HCT116 (cell line): Measurements from ENCODE around the gene TLCD5. TPM values are rescaled to one million over a fixed set of nuclear protein-coding genes. Genes with fewer than 3 reads are reported as not detected.

Experiments used
- ATAC-seq: fragments of 200-7000 bp; cut with Tn5 transposase; 2 replicates; pipeline ENCODE4 v1.9.1; 2020; ENCODE audit warnings: mild to moderate bottlenecking, moderate library complexity
- BruUV-seq: library from RNA; stranded (reverse); fragments of 400-500 nt; replicated peaks from 2 replicates; lab custom pipeline; 2021; lab: Mats Ljungman, UMichigan
- CTCF ChIA-PET: fragments of 300-600 bp; sonication (Branson Sonifier 250); formaldehyde crosslinking; loops from one replicate; lab custom pipeline; 2021; ENCODE audit warnings: antibody characterized with exemption; lab: Charles Lee
- POLR2A ChIA-PET: fragments of 300-600, 350-600 bp; sonication (Branson Sonifier 250); formaldehyde crosslinking; loops from one replicate; lab custom pipeline; 2021; ENCODE audit warnings: antibody characterized with exemption; lab: Charles Lee
- RAD21 ChIA-PET, 2 experiments: fragments of 300-600 bp; sonication (Branson Sonifier 250); formaldehyde crosslinking; loops; one replicate each; lab custom pipeline; 2023; ENCODE audit warnings: low total read pairs in 2 of 2; ENCODE audit not compliant: uncharacterized antibody in 2 of 2, unreplicated experiment in 2 of 2, low non-redundant PET in 1 of 2; lab: Charles Lee
- DNase-seq: peaks from one replicate; pipeline ENCODE4 v3.0.0-alpha.2; 2010; ENCODE audit warnings: low read depth, low spot score
- H2AFZ ChIP-seq: fragments of 200-600 bp; shearing (Covaris generic), sonication (generic); 2 replicates; pipeline ENCODE4 v1.6.1; 2017; ENCODE audit warnings: low read depth, mixed run types, mixed read lengths, antibody characterized with exemption, low read length; ENCODE audit not compliant: poor library complexity, severe bottlenecking
- H3K27ac ChIP-seq: 2 replicates; pipeline ENCODE4 v1.5.1; 2012; ENCODE audit warnings: low read depth, low read length
- H3K27me3 ChIP-seq: fragments of 200-600 bp; sonication (generic); 2 replicates; pipeline ENCODE4 v1.6.1; 2016; ENCODE audit warnings: mixed run types, low read length, mixed read lengths; ENCODE audit not compliant: insufficient read depth
- H3K36me3 ChIP-seq, 2 experiments: fragments of 200-500 bp in 1 of 2; fragments of 200-600 bp in 1 of 2; sonication (Bioruptor generic) in 1 of 2; sonication (generic) in 1 of 2; 2 replicates each; pipeline versions ENCODE4 v1.5.1 to v1.6.1; 2014 to 2016; ENCODE audit warnings: low read length in 2 of 2, inconsistent platforms in 1 of 2, mixed read lengths in 1 of 2, mixed run types in 1 of 2; ENCODE audit not compliant: insufficient read depth in 2 of 2, control insufficient read depth in 1 of 2
- H3K4me1 ChIP-seq, 2 experiments: fragments of 200-600 bp in 1 of 2; sonication (generic) in 1 of 2; 2 replicates each; pipeline versions ENCODE4 v1.5.1 to v1.6.1; 2012 to 2017; ENCODE audit warnings: low read length in 2 of 2, inconsistent platforms in 1 of 2, mild to moderate bottlenecking in 1 of 2, mixed read lengths in 1 of 2, mixed run types in 1 of 2, moderate library complexity in 1 of 2; ENCODE audit not compliant: insufficient read depth in 2 of 2, control insufficient read depth in 1 of 2
- H3K4me2 ChIP-seq: fragments of 200-600 bp; sonication (generic); 2 replicates; pipeline ENCODE4 v1.6.1; 2017; ENCODE audit warnings: mixed run types, low read length, mixed read lengths
- H3K4me3 ChIP-seq, 2 experiments: fragments of 200-600 bp in 1 of 2; sonication (generic) in 1 of 2; replicated peaks in 1 of 2; 2 replicates each; pipeline ENCODE4 v1.5.1; 2011 to 2016; ENCODE audit warnings: low read length in 2 of 2, control low read depth in 1 of 2, low read depth in 1 of 2, mild to moderate bottlenecking in 1 of 2, mixed read lengths in 1 of 2, mixed run types in 1 of 2
- H3K79me2 ChIP-seq: fragments of 200-600 bp; sonication (generic); 2 replicates; pipeline ENCODE4 v1.6.1; 2017; ENCODE audit warnings: mild to moderate bottlenecking, mixed run types, low read length, moderate library complexity, mixed read lengths; ENCODE audit not compliant: insufficient read depth
- H3K9ac ChIP-seq: fragments of 200-600 bp; sonication (generic); 2 replicates; pipeline ENCODE4 v1.6.1; 2016; ENCODE audit warnings: low read length, mixed read lengths
- H3K9me2 ChIP-seq: fragments of 200-600 bp; sonication (generic), shearing (Covaris generic); 2 replicates; pipeline ENCODE4 v1.6.1; 2017; ENCODE audit warnings: mixed run types, mild to moderate bottlenecking, moderate library complexity; ENCODE audit not compliant: insufficient read depth
- H3K9me3 ChIP-seq, 2 experiments: fragments of 200-500 bp in 1 of 2; fragments of 200-600 bp in 1 of 2; sonication (Bioruptor generic) in 1 of 2; sonication (generic) in 1 of 2; 2 replicates each; pipeline ENCODE4 v1.6.1; 2014 to 2017; ENCODE audit warnings: low read length in 2 of 2, mixed read lengths in 2 of 2, inconsistent platforms in 1 of 2, low read depth in 1 of 2, mild to moderate bottlenecking in 1 of 2, mixed run types in 1 of 2, moderate library complexity in 1 of 2; ENCODE audit not compliant: control insufficient read depth in 1 of 2, insufficient read depth in 1 of 2
- H4K20me1 ChIP-seq: fragments of 200-600 bp; sonication (generic), shearing (Covaris generic); 2 replicates; pipeline ENCODE4 v1.6.1; 2017; ENCODE audit warnings: mixed run types, mild to moderate bottlenecking, moderate library complexity; ENCODE audit not compliant: insufficient read depth
- CBX3 ChIP-seq: IDR thresholded peaks from 2 replicates; pipeline ENCODE4 v1.6.1; 2012; ENCODE audit warnings: low read depth
- CEBPB ChIP-seq: IDR thresholded peaks from 2 replicates; pipeline ENCODE4 v1.6.1; 2012; ENCODE audit warnings: low read depth
- EGR1 ChIP-seq: IDR thresholded peaks from 2 replicates; pipeline ENCODE4 v1.6.1; 2012; ENCODE audit warnings: low read depth
- EZH2phosphoT487 ChIP-seq: fragments of 200-600 bp; IDR thresholded peaks from 2 replicates; pipeline ENCODE4 v1.6.1; 2018; ENCODE audit warnings: antibody characterized with exemption, borderline replicate concordance
- JUND ChIP-seq: IDR thresholded peaks from 2 replicates; pipeline ENCODE4 v1.6.1; 2012
- POLR2A ChIP-seq: IDR thresholded peaks from 2 replicates; pipeline ENCODE4 v1.7.0; 2011; ENCODE audit warnings: borderline replicate concordance; ENCODE audit not compliant: insufficient read depth, insufficient read length; ENCODE audit errors: extremely low read depth
- POLR2AphosphoS5 ChIP-seq: IDR thresholded peaks from 2 replicates; pipeline ENCODE4 v1.6.1; 2011; ENCODE audit warnings: mild to moderate bottlenecking, low read depth, low read length, moderate library complexity
- RAD21 ChIP-seq: IDR thresholded peaks from 2 replicates; pipeline ENCODE4 v1.6.1; 2012; ENCODE audit warnings: low read depth, mild to moderate bottlenecking
- SIN3A ChIP-seq: IDR thresholded peaks from 2 replicates; pipeline ENCODE4 v1.6.1; 2012; ENCODE audit warnings: low read depth
- SP1 ChIP-seq: IDR thresholded peaks from 2 replicates; pipeline ENCODE4 v1.6.1; 2012; ENCODE audit warnings: low read depth
- SRF ChIP-seq: IDR thresholded peaks from 2 replicates; pipeline ENCODE4 v1.6.1; 2012; ENCODE audit warnings: low read depth
- TCF7L2 ChIP-seq: IDR thresholded peaks from 2 replicates; pipeline ENCODE4 v1.7.0; 2011; ENCODE audit warnings: borderline replicate concordance, inconsistent platforms; ENCODE audit not compliant: insufficient read depth, insufficient read length; ENCODE audit errors: extremely low read depth
- YY1 ChIP-seq: IDR thresholded peaks from 2 replicates; pipeline ENCODE4 v1.6.1; 2011; ENCODE audit warnings: low read length, low read depth, moderate library complexity, mild to moderate bottlenecking; ENCODE audit not compliant: insufficient replicate concordance; ENCODE audit errors: extremely low read depth
- ZFX ChIP-seq: fragments of 450-650 bp; IDR thresholded peaks from 2 replicates; pipeline ENCODE4 v1.6.1; 2017
- ZNF274 ChIP-seq: fragments of 200-500 bp; sonication (Bioruptor generic); IDR thresholded peaks from 2 replicates; pipeline ENCODE4 v1.6.1; 2014; ENCODE audit warnings: mild to moderate bottlenecking, low read depth, low read length, inconsistent platforms
- intact Hi-C: fragments of 100-400 bp; cut with micrococcal nuclease; formaldehyde crosslinking; loops from 2 replicates; pipeline ENCODE4 v1.10.0; 2022
- total RNA-seq: library from RNA; stranded (reverse); gene quantifications from one replicate; pipeline ENCODE4 v1.2.1, GENCODE V29; 2021; ENCODE audit not compliant: unreplicated experiment
- TF ChIP-seq, protein P1 (sequence below): IDR thresholded peaks from 2 replicates; pipeline ENCODE4 v1.6.1; 2012; ENCODE audit warnings: low read depth
- TF ChIP-seq, protein P2 (sequence below): IDR thresholded peaks from 2 replicates; pipeline ENCODE4 v1.6.1; 2012
- TF ChIP-seq, protein P3 (sequence below): IDR thresholded peaks from 2 replicates; pipeline ENCODE4 v1.6.1; 2011; ENCODE audit warnings: mild to moderate bottlenecking, low read length, moderate library complexity; ENCODE audit not compliant: insufficient replicate concordance; ENCODE audit errors: extremely low read depth

TLCD5 gene
- total RNA-seq, 1 experiment from 2014 or later = 9.1 TPM

DNA sequence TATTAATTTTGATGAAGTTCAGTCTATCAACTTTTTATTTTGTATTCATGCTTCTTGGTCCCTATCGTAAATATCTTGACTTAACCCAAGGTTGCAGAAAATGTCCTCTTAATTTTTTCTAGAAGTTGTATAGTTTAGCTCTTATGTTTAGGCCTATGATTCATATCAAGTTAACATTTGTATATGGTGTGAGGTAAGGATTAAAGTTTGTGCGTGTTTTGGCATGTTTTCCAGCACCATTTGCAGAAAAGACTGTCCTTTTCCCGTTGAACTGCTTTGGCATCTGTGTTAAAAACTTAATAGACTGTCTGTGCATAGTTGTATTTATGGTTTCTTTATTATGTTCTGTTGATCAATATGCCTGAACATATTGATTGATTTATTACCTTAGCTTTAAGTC is 53.4 kb downstream of the TLCD5 start:
- DNase-seq (no peak), ATAC-seq (no peak)
- peaks cover 3 to 10% of the 10 kb centered on the region in 2 experiments; a peak in 3 of 4 replicates for H3K4me1 ChIP-seq
- ChIA-PET POLR2A (no interaction called here), RAD21 (no interaction called here), CTCF (no interaction called here)
- no peaks in the 10 kb centered on the region for H3K9me3 ChIP-seq
- H3K9me2 ChIP-seq = no peaks in the 10 kb centered on the region
- TF ChIP-seq, protein P1, sequence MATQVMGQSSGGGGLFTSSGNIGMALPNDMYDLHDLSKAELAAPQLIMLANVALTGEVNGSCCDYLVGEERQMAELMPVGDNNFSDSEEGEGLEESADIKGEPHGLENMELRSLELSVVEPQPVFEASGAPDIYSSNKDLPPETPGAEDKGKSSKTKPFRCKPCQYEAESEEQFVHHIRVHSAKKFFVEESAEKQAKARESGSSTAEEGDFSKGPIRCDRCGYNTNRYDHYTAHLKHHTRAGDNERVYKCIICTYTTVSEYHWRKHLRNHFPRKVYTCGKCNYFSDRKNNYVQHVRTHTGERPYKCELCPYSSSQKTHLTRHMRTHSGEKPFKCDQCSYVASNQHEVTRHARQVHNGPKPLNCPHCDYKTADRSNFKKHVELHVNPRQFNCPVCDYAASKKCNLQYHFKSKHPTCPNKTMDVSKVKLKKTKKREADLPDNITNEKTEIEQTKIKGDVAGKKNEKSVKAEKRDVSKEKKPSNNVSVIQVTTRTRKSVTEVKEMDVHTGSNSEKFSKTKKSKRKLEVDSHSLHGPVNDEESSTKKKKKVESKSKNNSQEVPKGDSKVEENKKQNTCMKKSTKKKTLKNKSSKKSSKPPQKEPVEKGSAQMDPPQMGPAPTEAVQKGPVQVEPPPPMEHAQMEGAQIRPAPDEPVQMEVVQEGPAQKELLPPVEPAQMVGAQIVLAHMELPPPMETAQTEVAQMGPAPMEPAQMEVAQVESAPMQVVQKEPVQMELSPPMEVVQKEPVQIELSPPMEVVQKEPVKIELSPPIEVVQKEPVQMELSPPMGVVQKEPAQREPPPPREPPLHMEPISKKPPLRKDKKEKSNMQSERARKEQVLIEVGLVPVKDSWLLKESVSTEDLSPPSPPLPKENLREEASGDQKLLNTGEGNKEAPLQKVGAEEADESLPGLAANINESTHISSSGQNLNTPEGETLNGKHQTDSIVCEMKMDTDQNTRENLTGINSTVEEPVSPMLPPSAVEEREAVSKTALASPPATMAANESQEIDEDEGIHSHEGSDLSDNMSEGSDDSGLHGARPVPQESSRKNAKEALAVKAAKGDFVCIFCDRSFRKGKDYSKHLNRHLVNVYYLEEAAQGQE = no peak
- TF ChIP-seq YY1 = no peak
- TF ChIP-seq CEBPB = no peak
- no peak for TF ChIP-seq POLR2AphosphoS5
- TF ChIP-seq EGR1 = no peak
- no peak for TF ChIP-seq POLR2A
- TF ChIP-seq SP1 = no peak
- no peak for TF ChIP-seq EZH2phosphoT487
- no peak for TF ChIP-seq RAD21
- TF ChIP-seq SRF = no peak
- TF ChIP-seq, protein P2, sequence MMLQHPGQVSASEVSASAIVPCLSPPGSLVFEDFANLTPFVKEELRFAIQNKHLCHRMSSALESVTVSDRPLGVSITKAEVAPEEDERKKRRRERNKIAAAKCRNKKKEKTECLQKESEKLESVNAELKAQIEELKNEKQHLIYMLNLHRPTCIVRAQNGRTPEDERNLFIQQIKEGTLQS = no peak
- no peak for TF ChIP-seq CBX3
- TF ChIP-seq SIN3A = no peak
- TF ChIP-seq JUND = no peak
- no peak for TF ChIP-seq ZFX
- TF ChIP-seq, protein P3, sequence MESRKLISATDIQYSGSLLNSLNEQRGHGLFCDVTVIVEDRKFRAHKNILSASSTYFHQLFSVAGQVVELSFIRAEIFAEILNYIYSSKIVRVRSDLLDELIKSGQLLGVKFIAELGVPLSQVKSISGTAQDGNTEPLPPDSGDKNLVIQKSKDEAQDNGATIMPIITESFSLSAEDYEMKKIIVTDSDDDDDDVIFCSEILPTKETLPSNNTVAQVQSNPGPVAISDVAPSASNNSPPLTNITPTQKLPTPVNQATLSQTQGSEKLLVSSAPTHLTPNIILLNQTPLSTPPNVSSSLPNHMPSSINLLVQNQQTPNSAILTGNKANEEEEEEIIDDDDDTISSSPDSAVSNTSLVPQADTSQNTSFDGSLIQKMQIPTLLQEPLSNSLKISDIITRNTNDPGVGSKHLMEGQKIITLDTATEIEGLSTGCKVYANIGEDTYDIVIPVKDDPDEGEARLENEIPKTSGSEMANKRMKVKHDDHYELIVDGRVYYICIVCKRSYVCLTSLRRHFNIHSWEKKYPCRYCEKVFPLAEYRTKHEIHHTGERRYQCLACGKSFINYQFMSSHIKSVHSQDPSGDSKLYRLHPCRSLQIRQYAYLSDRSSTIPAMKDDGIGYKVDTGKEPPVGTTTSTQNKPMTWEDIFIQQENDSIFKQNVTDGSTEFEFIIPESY = no peak
- TF ChIP-seq ZNF274 = no peak
- TF ChIP-seq TCF7L2 = no peak
- H3K36me3 ChIP-seq = no peaks in the 10 kb centered on the region
- peaks cover 5% of the 10 kb centered on the region; the same call in 1 of the 2 replicates for H4K20me1 ChIP-seq
- intact Hi-C loops = no loop called here
- no peaks in the 10 kb centered on the region for H3K27me3 ChIP-seq
- no peak overlapping the region for H3K4me3 ChIP-seq
- no peak overlapping the region for H3K27ac ChIP-seq
- no peak overlapping the region for H3K9ac ChIP-seq
- H3K4me2 ChIP-seq = no peak overlapping the region
- no peak overlapping the region for H2AFZ ChIP-seq
- no TSS peak for BruUV-seq
- peaks cover 98% of the 10 kb centered on the region for H3K79me2 ChIP-seq
